Stimulated activated CD4-positive, alpha-beta T cell treated with anti-CD3 and anti-CD28 coated beads, Interleukin-12 subunit alpha, Interleukin-12 subunit beta, amount 100 ng/mL, for 48 hours (primary cell): Measurements from ENCODE around the gene CCDC200.
"Not testable (repeated sequence)": the region's sequence is repeated elsewhere in the genome, so short reads cannot be mapped to it uniquely, and the experiment has no call there.

Experiments
- DNase-seq, 3 donors: peaks; one replicate each; pipeline ENCODE4 v3.0.0-alpha.2; 2020; ENCODE audit warnings: low read depth in 2 of 3, low spot score in 1 of 3

CCDC200 gene

DNA sequence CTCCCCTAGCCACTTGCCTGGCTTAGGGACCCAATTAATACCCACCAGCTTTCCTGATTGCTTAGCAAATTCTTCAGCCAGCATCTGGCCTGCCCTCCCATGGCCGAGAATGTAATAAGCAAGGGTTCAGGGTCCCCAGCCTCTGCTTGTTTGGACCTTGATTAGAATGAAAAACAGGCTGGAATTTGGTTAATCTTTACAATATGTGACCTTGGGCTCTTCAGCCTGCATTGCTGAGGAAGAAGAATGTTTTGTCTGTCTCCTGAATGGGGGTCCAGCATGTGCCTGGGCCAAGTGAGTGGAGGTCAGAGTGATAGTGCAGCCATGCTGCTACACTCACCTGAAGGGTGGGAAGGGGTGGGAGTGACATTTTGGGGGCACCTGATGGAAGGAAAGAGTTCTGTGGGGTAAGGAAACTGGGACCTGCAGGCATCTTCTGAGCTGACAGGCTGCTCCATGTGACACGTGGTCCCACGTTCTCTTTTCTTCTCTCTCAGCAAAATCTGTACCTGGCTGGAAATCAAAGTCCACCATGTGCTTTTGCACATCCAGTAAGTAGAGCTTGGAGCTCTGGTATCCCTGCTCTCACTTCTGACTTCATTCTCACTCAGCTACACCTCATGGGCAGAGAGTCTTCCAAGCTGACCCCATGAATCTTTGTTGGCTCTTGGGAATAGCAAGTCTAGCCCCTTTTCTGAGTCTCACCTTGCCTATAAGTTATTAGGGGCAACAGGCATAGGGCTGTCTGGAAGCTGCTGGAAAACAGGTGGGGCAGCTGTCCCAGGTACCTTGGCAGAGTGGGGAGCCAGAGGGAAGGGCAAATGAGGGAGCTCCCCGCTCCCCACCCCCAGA is 11.4 kb downstream of the CCDC200 start:
- DNase-seq, result no peak

DNA sequence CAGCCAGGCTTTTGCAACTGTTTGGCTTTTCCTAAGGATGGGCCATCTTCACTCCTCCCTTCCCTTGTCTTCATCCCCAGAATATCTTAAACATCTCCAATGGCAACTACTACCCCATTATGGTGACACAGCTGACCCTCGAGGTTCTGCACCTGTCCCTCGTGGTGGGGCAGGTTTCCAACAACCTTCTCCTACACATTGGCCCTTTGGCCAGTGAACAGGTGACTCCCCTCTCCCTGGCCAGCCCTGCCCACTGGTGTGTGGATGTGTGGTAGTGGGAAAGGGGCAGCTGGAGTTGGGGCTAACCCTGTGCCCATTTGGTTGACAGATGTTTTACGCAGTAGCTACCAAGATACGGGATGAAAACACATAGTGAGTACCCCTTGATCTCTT is 12.1 kb downstream of the CCDC200 start:
- no peak for DNase-seq

DNA sequence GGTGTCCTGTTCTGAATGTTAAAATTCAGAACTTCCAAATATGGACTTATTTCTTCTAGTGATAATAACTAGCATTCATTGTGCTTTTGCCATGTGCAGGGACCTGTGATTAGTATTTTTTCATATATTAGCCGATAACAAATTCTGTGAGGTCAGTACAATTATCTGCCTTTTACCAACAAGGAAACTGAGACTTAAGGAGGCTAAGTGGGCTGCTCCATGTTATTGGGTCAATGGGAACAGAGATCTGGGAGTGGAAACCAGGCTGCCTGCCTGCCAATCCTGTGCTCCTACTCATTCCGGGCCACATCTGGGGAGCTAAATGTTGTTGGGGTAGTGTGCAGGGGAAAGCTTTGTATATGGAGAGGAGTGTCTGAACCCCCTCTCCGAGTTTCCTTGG is 13.1 kb downstream of the CCDC200 start:
- DNase-seq, result no peak

DNA sequence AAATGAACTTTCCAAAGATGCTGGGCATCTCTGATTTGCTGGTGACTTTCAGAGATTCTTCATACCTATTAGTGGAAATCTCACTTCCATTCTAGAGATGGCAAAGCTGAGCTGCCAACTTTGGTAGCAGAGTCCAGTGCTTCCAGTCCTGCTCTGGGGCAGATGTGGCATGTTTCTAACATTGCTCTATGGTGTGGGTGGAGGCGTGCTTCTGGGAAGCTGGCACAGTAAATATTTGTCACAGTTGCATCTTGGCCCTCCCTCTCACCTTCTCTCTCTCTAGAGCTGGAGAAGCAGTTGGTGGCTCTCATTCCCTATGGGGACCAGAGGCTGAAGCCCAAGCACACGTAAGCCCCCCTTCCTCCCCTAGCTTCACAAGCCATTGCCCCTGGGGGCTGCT is 14.9 kb downstream of the CCDC200 start:
- DNase-seq, result no peak

DNA sequence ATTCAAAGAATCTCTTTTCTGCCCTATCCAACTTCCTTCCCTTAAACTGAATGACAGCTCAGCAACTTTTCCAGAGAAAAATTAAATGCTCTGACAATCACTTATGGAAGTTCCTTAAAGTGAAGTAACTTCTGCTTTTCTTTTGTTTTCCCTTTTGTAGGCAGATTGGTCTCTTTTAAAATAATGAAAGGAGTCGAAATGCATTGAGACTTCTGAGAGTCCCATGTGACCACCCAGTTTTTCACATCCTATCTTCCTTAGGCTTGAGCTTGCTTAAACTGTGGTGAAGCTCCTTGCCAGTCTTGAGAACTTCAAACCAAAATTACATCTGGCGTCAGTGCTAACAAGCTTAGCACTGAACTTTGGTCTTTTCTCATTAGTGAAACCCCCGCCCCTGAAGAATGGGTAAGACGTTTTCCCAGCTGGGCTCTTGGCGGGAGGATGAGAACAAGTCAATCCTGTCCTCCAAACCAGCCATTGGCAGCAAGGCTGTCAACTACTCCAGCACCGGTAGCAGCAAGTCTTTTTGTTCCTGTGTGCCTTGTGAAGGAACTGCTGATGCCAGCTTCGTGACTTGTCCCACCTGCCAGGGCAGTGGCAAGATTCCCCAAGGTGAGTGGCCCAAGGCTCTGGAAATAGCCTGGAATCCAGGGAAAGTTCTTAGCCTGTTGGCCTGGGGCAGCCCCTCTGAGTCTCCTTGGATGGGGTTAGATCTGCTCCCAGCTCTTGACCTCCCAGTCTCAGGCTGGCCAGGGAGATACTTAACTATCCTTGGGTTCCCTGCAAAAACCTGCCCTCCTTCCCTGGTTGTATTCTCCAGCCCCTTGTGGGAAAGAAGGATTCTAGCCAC is 15.6 kb downstream of the CCDC200 start:
- no peak for DNase-seq

DNA sequence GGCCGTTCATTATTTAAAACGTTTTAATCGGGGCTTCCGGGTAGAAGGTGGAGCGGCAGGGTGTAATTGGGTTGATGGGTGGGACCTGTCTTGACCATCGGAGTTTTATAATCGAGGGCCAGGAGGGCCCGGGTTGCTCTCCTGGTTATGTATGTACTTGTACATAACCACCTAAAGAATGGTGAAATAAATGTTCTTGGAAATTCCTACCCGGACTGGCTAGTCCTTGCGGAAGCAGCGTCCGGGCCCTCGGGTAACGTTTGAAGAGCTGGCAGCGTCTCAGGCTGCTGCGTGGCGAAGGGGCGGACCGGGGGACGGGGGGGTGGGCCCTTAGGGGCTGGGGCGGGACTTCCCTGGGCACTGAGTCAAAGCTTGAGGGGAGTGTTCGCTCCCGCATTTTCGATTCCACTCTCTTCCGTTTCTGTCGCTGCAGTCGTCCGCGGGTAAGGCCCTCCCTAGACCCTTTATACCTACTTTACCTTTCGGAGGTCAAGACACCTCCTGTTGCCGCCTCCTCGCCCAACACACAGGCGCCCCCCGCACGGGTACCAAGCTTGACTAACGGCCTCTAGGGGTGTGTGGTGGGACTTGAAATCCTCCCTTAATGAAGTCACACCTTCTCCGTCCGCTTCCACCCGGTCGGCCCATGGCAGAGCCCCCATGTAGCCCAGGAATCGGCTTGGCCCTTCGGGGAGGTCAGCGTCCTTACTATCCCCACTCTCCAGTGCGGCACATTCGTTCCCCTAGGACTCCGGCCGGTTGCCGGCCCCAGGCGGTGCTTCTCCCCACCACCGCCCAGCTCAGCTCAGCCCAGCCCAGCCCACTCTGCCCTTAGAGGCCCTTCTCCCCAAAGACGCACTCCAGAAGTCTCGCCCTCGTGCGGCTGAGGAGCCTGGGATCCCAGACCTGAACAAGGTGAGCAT is 16.7 kb downstream of the CCDC200 start, which contains the start of gene TMEM106A:
TSS of gene TMEM106A (plus strand) at position 396 of the 923 bp plus-strand sequence. CDS start 1,167 bp downstream, outside the sequence.
- DNase-seq, result peak; percentile 52 to 67 (median 58)

DNA sequence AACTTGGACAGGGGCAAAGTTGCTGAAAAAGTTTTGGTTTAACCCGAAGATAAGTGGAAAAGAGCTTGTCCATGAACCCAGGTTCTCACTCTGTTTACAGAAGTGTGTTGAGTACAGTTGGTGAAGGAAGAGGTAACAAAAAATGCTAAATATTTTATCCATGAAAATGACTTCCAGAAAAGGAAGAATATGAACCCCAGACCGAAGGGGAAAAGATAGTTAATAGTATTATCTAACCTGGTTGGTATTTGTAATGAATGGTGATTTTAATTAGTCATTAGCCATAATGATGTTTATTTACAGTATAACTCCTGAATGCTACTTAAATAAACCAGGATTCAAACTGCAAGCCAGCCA is 17.3 kb downstream of the CCDC200 start:
- no peak for DNase-seq

DNA sequence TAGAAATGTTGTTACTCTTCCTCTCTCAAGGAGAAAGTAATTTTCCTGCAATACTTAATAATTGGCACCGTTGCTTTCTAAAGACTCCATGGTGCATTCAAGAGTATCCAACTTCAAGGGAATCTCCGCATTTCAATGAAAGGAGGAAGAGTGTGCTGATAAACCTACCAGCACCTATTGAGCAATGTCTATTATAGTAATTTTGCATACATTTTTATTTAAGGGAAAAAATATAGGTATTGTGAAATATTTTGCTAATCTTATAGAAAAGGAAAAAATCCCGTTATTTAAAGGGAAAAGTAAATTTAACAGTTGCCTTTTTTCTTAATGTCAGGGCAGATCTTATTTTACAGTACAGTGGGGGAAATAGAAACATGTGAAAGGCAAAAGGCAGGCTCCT is 17.8 kb downstream of the CCDC200 start:
- no peak for DNase-seq

DNA sequence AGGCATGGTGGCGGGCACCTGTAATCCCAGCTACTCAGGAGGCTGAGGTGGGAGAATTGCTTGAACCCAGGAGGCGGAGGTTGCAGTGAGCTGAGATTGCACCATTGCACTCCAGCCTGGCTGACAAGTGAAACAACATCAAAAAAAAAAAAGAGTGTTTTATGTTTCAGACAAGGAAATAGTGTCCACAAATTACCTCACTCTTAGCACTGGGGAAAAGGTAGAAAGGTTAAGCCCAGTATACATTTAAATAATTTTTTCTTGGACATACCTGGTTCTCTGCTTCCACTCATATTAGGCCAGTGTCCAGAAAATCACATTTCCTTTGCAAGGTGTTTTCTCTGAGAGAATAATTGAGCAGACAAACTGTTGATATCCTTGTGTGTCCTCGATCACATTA is 25.4 kb downstream of the CCDC200 start:
- DNase-seq, result not testable (repeated sequence)

DNA sequence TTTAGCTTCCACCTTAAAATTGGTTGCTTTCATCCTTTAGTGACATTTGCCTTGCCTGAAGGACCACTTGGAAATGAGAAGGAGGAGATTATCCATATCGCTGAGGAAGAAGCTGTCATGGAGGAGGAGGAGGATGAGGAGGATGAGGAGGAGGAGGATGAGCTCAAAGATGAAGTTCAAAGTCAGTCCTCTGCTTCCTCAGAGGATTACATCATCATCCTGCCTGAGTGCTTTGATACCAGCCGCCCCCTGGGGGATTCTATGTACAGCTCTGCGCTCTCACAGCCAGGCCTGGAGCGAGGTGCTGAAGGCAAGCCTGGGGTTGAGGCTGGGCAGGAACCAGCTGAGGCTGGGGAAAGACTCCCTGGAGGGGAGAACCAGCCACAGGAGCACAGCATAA is 28.3 kb downstream of the CCDC200 start:
- no peak for DNase-seq

DNA sequence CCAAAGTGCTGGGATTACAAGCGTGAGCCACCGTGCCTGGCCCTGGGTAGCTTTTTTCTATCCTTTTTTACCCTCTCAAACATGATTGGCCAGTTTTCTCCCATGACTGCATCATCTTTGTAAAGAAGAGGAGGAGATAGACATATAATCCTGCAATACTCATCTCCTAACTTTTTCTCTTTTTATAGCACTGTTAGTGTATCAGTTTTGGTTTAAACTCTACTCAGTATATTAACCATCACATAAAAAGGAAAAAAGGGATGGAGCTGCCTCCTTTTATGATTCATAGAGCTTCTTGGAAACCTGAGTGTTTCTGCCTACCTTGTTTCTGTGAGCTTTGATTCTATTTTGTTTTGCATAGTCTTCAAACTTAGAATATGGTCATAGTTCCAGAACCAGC is 28.8 kb downstream of the CCDC200 start:
- no peak for DNase-seq

DNA sequence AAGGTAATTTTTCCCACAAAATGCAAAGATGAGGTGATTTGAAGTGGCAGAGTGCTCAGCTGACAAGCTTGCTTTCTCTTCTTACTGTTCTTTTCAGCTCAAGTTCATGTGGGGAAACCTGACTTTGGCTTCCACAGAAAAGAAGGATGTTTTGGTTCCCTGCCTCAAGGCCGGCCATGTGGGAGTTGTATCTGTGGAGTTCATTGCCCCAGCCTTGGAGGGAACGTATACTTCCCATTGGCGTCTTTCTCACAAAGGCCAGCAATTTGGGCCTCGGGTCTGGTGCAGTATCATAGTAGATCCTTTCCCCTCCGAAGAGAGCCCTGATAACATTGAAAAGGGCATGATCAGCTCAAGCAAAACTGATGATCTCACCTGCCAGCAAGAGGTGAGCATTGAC is 35.2 kb downstream of the CCDC200 start:
- DNase-seq, result no peak

DNA sequence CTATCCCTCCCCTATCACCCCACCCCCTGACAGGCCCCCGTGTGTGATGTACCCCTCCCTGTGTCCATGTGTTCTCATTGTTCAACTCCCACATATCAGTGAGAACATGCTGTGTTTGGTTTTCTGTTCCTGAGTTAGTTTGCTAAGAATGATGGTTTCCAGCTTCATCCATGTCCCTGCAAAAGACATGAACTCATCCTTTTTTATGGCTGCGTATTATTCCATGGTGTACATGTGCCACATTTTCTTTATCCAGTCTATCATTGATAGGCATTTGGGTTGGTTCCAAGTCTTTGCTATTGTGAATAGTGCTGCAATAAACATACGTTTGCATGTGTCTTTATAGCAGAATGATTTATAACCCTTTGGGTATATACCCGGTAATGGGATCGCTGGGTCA is 41.8 kb downstream of the CCDC200 start:
- DNase-seq, result not testable (repeated sequence)

DNA sequence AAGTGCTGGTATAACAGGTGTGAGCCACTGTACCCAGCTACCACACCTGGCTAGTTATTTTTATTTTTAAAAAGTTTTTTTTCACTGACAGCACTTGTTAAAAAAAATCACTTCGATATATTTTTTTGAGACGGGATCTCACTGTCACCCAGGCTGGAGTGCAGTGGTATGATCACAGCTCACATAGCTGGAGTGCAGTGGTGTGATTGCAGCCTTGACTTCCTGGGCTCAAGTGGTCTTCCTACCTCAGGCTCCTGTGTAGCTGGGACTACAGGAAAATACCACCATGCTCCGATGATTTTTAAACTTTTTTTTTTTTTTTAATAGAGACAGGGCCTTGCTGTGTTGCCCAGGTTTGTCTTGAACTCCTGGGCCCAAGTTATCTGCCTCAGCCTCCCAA is 44.5 kb downstream of the CCDC200 start:
- DNase-seq, result no peak

DNA sequence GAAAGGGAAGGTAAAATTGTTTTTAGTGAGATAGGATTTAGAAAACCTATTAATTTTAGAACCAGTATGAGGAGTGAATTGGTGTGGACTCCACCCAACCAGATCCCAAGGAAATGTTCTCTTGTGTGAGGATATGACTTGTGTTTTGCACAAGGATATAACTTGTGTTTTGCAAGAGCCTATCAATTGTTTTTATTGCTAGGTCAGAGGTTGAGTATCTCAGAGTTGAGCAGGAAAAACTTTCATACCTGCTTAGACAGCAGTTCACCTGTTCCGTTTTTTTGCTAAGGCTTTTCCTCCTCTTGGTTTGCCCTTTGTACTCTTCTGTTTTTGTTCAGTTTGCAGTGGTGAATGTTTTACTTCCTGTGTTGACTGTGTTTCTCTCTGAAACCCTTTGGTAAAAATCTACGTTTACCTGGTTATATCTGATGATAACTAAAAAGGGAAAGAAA is 52.3 kb downstream of the CCDC200 start:
- DNase-seq, result no peak

DNA sequence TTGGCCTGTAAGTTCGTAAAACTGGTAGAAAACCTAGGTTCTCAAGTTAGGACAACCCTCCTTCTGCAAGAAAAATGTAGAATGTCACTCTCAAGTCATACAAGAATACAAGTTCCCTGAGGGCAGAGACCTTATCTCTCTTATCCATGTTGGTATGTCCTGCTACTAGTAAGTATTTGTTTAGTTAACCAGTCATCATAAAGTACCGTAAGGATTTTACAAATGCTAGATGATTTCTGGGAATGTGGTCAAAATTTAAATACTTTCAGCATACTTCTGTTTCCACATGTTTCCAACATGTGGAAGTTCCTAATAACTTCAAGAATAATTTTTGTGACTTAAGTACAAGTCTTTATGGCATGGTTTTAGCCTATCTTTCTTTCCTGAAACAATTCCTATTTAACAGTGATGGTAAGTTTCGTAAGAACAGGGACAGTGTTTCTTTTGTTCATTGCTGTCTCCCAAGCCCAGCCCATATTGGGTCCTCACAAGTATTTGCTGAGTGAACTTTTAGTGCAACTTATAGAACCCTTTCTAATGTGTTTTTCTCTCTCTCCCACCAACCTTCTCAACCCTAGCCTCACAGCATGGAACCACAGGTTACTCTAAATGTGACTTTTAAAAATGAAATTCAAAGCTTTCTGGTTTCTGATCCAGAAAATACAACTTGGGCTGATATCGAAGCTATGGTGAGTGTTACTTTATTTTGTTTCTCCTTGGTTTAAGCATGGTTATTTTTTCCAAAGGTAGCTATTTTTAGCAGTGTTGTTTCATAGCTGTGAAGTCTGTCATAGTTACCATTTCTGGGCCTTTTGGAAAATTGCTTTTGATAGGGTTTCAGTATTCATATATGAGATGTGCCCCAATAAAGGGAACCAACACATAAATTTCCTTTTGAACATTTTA is 53.0 kb downstream of the CCDC200 start:
- DNase-seq, result no peak

DNA sequence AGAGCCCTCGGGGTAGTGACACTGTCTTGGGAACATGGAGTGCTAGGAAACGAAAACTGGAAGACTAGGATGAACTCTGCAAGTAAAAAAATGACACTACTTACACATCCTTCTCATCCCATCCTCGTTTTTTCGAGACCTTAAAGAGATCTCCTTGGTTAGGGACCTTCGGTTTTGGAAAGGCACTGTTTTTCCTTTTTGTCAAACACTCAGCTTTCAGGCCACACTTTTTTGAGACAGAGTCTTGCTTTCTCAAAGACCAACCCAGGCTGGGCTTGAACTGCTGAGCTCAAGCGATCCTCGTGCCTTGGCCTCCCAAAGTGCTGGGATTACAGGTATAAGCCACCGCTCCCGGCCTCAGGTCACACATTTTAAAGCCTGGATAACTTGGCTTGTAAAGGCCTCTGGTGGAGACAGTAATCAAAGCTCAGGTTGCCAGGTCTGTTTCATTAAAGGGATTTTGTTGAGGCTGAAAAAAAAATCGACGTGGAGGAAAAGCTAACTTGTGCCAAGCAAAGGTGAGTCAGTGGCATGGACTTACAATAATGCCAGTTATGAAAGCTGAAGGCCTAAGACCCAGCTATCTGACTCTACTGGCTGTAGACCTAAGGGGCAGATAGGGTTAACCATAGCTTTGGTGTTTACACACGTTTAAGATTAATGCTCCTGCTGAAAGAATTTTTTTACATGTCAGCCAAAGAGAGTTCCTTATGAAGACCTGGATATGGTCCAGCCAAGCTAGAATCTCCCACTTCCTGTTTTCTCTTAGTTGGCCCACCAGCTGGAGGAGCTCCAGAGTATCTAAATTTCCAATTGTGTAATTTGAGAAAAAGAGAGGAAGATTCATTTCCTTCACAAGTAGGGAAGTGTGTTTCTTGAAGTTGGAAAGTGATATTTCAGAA is 56.6 kb downstream of the CCDC200 start:
- DNase-seq, result no peak
